ENCODE measurements around the gene KRT6A.

GRCh38 chr12:52513736-52514135, 20.7 kb upstream of the KRT6A start:
- TF ChIP-seq EZH2phosphoT487 (IDR thresholded peaks at IDR 0.05; ENCODE audit: borderline replicate concordance, low read length): no peak
- no peak for TF ChIP-seq CTCF (IDR thresholded peaks at IDR 0.05; ENCODE audit: low read depth, low read length, poor library complexity, severe bottlenecking)
